PFSK-1 (cell line): ENCODE results near the gene FUCA2.

Experiments
- FOXP2 ChIP-seq: optimal IDR thresholded peaks from 2 replicates; pipeline ENCODE3; 2011; ENCODE audit warnings: borderline replicate concordance, control low read depth, inconsistent platforms; ENCODE audit not compliant: insufficient read depth; ENCODE audit errors: extremely low read length, extremely low read depth
- POLR2AphosphoS5 ChIP-seq: IDR thresholded peaks from 2 replicates; pipeline ENCODE4 v1.6.1; 2012; ENCODE audit warnings: low read depth, mild to moderate bottlenecking, control low read depth, low read length, moderate library complexity
- SIN3A ChIP-seq: IDR thresholded peaks from 2 replicates; pipeline ENCODE4 v1.6.1; 2012; ENCODE audit warnings: mild to moderate bottlenecking, low read length, moderate library complexity, borderline replicate concordance; ENCODE audit not compliant: insufficient read depth
- TAF1 ChIP-seq: IDR thresholded peaks from 2 replicates; pipeline ENCODE4 v1.6.1; 2012; ENCODE audit warnings: low read length, control low read depth, borderline replicate concordance; ENCODE audit not compliant: insufficient read depth
- TF ChIP-seq, protein P1 (sequence below), 2 experiments: IDR thresholded peaks; 2 replicates each; pipeline versions ENCODE4 v1.6.1 to v1.8.0; 2011 to 2012; ENCODE audit warnings: low read depth in 2 of 2, low read length in 2 of 2, control low read depth in 1 of 2, inconsistent platforms in 1 of 2, mild to moderate bottlenecking in 1 of 2, moderate library complexity in 1 of 2; ENCODE audit not compliant: insufficient read depth in 1 of 2

Gene FUCA2

DNA sequence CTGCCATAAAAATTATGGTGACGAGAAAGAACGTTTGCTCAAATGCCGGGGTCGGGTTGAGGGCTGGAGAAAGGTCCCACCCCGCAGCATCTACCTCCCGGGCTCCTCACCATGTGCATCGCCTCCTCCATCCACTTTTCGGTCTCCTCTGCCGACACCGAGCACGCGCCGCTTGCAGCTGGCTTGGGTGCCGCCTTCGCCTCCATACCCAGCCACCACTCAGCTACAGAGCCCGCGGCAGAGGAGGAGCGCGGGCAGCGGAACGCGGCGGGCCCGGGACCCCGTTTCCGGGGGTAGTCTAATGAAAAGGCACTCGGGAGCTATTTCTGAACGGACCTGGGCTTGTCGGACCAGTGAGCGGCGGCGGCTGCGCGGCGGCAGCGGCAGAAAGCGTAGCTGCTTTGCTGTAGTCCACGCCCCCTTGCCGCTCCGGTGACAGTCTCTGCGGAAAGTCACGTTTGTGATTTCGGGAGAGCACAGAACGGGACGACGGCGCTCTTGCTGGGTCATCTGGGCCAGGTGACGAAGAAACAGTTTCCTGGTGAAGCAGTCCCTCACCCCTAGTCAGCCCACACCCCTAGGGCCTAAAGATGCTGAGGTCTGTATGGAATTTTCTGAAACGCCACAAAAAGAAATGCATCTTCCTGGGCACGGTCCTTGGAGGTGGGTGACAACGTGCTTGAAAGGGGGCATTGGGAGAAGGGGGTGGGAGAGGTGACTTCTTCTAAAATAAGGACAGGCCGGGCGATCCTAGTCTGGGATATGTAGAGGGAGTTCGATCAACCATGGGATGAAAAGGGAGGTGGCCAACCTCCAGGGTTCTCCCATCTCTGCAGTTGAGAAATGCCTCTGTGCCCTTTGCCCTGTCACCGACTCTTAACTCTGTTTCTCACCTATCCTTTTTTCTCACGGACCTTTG lies 60.8 kb downstream of the FUCA2 start, which contains the start of the genes ADAT2 and PEX3:
Gene ADAT2 (minus strand): TSS at position 243 of the 919 bp plus-strand sequence. CDS start 37 bp downstream, at position 206.
Gene PEX3 (plus strand): TSS at position 353 of the 919 bp plus-strand sequence. CDS start 238 bp downstream, at position 591.
- TF ChIP-seq, protein P1, sequence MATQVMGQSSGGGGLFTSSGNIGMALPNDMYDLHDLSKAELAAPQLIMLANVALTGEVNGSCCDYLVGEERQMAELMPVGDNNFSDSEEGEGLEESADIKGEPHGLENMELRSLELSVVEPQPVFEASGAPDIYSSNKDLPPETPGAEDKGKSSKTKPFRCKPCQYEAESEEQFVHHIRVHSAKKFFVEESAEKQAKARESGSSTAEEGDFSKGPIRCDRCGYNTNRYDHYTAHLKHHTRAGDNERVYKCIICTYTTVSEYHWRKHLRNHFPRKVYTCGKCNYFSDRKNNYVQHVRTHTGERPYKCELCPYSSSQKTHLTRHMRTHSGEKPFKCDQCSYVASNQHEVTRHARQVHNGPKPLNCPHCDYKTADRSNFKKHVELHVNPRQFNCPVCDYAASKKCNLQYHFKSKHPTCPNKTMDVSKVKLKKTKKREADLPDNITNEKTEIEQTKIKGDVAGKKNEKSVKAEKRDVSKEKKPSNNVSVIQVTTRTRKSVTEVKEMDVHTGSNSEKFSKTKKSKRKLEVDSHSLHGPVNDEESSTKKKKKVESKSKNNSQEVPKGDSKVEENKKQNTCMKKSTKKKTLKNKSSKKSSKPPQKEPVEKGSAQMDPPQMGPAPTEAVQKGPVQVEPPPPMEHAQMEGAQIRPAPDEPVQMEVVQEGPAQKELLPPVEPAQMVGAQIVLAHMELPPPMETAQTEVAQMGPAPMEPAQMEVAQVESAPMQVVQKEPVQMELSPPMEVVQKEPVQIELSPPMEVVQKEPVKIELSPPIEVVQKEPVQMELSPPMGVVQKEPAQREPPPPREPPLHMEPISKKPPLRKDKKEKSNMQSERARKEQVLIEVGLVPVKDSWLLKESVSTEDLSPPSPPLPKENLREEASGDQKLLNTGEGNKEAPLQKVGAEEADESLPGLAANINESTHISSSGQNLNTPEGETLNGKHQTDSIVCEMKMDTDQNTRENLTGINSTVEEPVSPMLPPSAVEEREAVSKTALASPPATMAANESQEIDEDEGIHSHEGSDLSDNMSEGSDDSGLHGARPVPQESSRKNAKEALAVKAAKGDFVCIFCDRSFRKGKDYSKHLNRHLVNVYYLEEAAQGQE (IDR thresholded peaks at IDR 0.05; ENCODE audit: insufficient read depth in 1 of 2, low read depth in 2 of 2, low read length in 2 of 2) = peak; percentile 15 to 61; a peak in 2 of 4 replicates
- peak; percentile 48 for TF ChIP-seq FOXP2
- TF ChIP-seq POLR2AphosphoS5 = peak; percentile 86
- TF ChIP-seq SIN3A = no peak
- TF ChIP-seq TAF1 = peak; percentile 91; the same call in 1 of the 2 replicates

DNA sequence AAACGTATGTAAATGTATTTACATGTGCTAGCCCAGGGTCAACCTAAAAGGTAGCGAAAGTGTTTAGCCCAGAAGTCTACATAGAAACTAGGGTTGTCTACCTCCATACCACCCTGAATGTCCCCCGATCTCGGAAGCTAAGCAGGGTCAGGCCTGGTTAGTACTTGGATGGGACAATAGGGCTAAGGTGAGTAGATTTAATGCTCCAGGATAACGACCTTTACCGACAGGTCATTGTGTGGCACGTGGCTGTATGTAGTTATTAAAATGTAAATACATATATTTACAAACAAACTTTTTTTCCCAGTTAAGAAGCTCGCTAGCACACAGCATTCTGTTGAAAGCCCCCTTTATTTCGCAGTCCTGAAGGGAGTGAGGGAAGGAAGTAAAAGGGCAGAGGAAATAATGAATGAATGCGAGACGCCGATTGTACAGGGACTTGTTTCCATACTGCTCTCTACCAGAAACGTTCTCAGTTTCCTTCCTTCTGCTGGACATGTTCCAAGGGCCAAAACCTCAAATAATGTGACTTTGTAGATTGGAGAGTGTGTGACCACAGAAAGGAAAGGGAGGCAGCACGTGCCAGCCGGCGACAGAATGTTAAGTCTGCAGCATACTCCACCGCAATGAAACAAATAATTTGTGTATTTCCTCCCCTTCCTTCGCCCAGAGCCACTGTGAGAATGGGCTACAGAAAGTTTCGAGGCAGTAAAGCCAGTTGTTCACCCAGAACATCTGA lies 61.6 kb downstream of the FUCA2 start:
- TF ChIP-seq SIN3A (no peak), POLR2AphosphoS5 (no peak), FOXP2 (no peak), TAF1 (no peak)
- TF ChIP-seq, protein P1 (IDR thresholded peaks at IDR 0.05; ENCODE audit: insufficient read depth in 1 of 2, low read depth in 2 of 2, low read length in 2 of 2) = no peak

DNA sequence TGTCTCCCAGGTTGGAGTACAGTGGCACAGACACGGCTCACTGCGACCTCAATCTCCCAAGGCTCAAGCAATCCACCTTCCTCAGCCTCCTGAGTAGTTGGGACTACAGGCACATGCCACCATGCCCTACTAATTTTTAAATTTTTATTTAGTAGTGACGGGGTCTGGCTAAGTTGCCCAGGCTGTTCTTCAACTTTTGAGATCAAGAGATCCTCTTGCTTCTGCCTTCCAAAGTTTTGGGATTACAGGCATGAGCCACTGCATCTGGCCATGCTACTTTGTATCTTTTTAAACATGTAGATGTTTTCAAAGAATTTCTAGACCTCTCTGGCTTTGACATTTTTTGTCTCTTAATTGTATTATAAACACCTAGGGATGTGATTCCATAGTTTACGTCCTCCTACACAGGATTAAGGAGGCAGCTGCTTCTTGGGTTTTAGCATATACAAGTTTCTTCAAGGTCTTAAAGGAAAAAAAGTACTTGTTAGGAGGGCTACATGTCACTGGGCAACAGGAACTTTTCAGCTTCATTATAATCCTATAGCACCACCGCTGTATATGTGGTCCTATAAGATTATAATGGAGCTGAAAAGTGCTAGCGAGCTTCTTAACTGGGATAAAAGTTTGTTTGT lies 62.3 kb downstream of the FUCA2 start:
- TF ChIP-seq POLR2AphosphoS5 = no peak
- TF ChIP-seq FOXP2 = no peak
- no peak for TF ChIP-seq SIN3A
- TF ChIP-seq TAF1 = no peak
- TF ChIP-seq, protein P1 (IDR thresholded peaks at IDR 0.05; ENCODE audit: insufficient read depth in 1 of 2, low read depth in 2 of 2, low read length in 2 of 2) = no peak
